Measurements from ENCODE around the gene MATK. TPM values are rescaled to one million over a fixed set of nuclear protein-coding genes. Genes with fewer than 3 reads are reported as not detected.

MATK gene
- total and polyA plus RNA-seq, 12 donors = 0.14 to 4.9 (median 0.49) TPM

- intact Hi-C loops (cut with DNase I) = no loop called here
- WGBS, 2 donors = 59 to 64% methylated on average over 20 of the region's 20 CpGs
- DNase-seq = no peak
These were observed 52.5 kb downstream of the MATK start for GRCh38 chr19:3733549-3734309.

GRCh38 chr19:3732108-3732507 is 54.1 kb downstream of the MATK start:
- ATAC-seq = no peak
- Histone ChIP-seq H3K4me3 (no peak overlapping the region), H3K27ac (no peak overlapping the region), H3K9me3 (peaks cover 0 to 7% (median 0%) of the 10 kb centered on the region in 11 donors), H3K36me3 (no peaks in the 10 kb centered on the region), H3K27me3 (peaks cover 0 to 18% (median 0%) of the 10 kb centered on the region in 7 donors), H3K4me1 (no peaks in the 10 kb centered on the region)
- WGBS, 2 donors = 83 to 100% methylated on average over 1 of the region's 1 CpG
- no peak for DNase-seq
- no peak for TF ChIP-seq CTCF (IDR thresholded peaks at IDR 0.05)
- intact Hi-C loops (cut with DNase I) = no loop called here

More at GRCh38 chr19:3733549-3734309, 52.5 kb downstream of the MATK start:
- peaks cover 0 to 20% (median 0%) of the 10 kb centered on the region in 7 donors for H3K27me3 ChIP-seq
- ATAC-seq = no peak
- H3K36me3 ChIP-seq = no peaks in the 10 kb centered on the region
- H3K9me3 ChIP-seq = peaks cover 0 to 7% (median 0%) of the 10 kb centered on the region in 11 donors
- H3K4me3 ChIP-seq = no peak overlapping the region
- no peaks in the 10 kb centered on the region for H3K4me1 ChIP-seq
- H3K27ac ChIP-seq = no peak overlapping the region
- TF ChIP-seq CTCF (IDR thresholded peaks at IDR 0.05) = no peak

- ATAC-seq (no peak), DNase-seq (no peak)
- TF ChIP-seq CTCF (IDR thresholded peaks at IDR 0.05) = no peak
- peaks cover 0 to 7% (median 0%) of the 10 kb centered on the region in 11 donors for H3K9me3 ChIP-seq
- no peaks in the 10 kb centered on the region for H3K36me3 ChIP-seq
- intact Hi-C loops (cut with DNase I) = no loop called here
- H3K27ac ChIP-seq = no peak overlapping the region
- no peak overlapping the region for H3K4me3 ChIP-seq
- H3K4me1 ChIP-seq = no peaks in the 10 kb centered on the region
- WGBS, 2 donors = 93 to 94% methylated on average over 32 of the region's 32 CpGs
- peaks cover 0 to 26% (median 7%) of the 10 kb centered on the region in 7 donors for H3K27me3 ChIP-seq
These were observed 55.7 kb downstream of the MATK start for GRCh38 chr19:3730457-3730958.

Other genes starting within 250 kb of the MATK start
- 1 to 10 TPM in 2 of 10 donors, under 1 TPM in 8; 0.38 to 1.3 (median 0.79) TPM for gene TEKTIP1, start 247.2 kb downstream of the MATK start, total RNA-seq
- gene TEKTIP1, start 247.2 kb downstream of the MATK start, polyA plus RNA-seq = under 1 TPM in 1 of 2 donors, not detected in 1; 0.09 TPM
- 10 to 100 TPM; 11.6 to 41.3 (median 21.0) TPM for gene MFSD12, start 228.8 kb downstream of the MATK start, total RNA-seq
- 10 to 100 TPM; 24.3 to 43.2 TPM for gene MFSD12, start 228.8 kb downstream of the MATK start, polyA plus RNA-seq
- gene HMG20B, start 213.4 kb downstream of the MATK start, total RNA-seq = 10 to 100 TPM; 19.5 to 49.3 (median 30.3) TPM
- 10 to 100 TPM; 65.2 to 73.3 TPM for gene HMG20B, start 213.4 kb downstream of the MATK start, polyA plus RNA-seq
- 1 to 10 TPM; 1.3 to 2.8 (median 2.1) TPM for gene GIPC3, start 200.9 kb downstream of the MATK start, total RNA-seq
- 1 to 10 TPM in 1 of 2 donors, under 1 TPM in 1; 0.90 to 2.4 TPM for gene GIPC3, start 200.9 kb downstream of the MATK start, polyA plus RNA-seq
- gene TBXA2R, start 179.5 kb downstream of the MATK start, total RNA-seq = 1 to 10 TPM; 1.6 to 4.0 (median 3.0) TPM
- gene TBXA2R, start 179.5 kb downstream of the MATK start, polyA plus RNA-seq = 1 to 10 TPM; 2.9 to 3.4 TPM
- gene CACTIN, start 159.6 kb downstream of the MATK start, total RNA-seq = 10 to 100 TPM in 9 of 10 donors, 1 to 10 TPM in 1; 9.7 to 15.8 (median 12.1) TPM
- gene CACTIN, start 159.6 kb downstream of the MATK start, polyA plus RNA-seq = 10 to 100 TPM; 15.8 to 17.6 TPM
- gene PIP5K1C, start 85.9 kb downstream of the MATK start, total RNA-seq = 10 to 100 TPM; 28.2 to 46.6 (median 36.3) TPM
- 10 to 100 TPM; 18.3 to 18.9 TPM for gene PIP5K1C, start 85.9 kb downstream of the MATK start, polyA plus RNA-seq
- under 1 TPM in 3 of 10 donors, not detected in 7; 0.15 to 0.49 (median 0.34) TPM for gene TJP3, start 78.0 kb downstream of the MATK start, total RNA-seq
- gene TJP3, start 78.0 kb downstream of the MATK start, polyA plus RNA-seq = under 1 TPM in 1 of 2 donors, not detected in 1; 0.06 TPM
- gene APBA3, start 24.7 kb downstream of the MATK start, total RNA-seq = 10 to 100 TPM in 6 of 10 donors, 1 to 10 TPM in 4; 7.4 to 16.6 (median 10.7) TPM
- gene APBA3, start 24.7 kb downstream of the MATK start, polyA plus RNA-seq = 10 to 100 TPM; 20.0 to 22.6 TPM
- 10 to 100 TPM; 61.4 to 93.4 (median 67.0) TPM for gene MRPL54, start 23.7 kb downstream of the MATK start, total RNA-seq
- 100 to 1,000 TPM; 124 TPM for gene MRPL54, start 23.7 kb downstream of the MATK start, polyA plus RNA-seq
- gene RAX2, start 14.2 kb downstream of the MATK start, total RNA-seq = not detected
- gene RAX2, start 14.2 kb downstream of the MATK start, polyA plus RNA-seq = not detected
- under 1 TPM in 2 of 10 donors, not detected in 8; 0.04 to 0.29 TPM for gene ZFR2, start 82.7 kb upstream of the MATK start, total RNA-seq
- gene ZFR2, start 82.7 kb upstream of the MATK start, polyA plus RNA-seq = not detected
- gene ATCAY, start 94.3 kb upstream of the MATK start, total RNA-seq = not detected
- not detected for gene ATCAY, start 94.3 kb upstream of the MATK start, polyA plus RNA-seq
- gene NMRK2, start 146.7 kb upstream of the MATK start, total RNA-seq = 1,000 to 10,000 TPM in 1 of 10 donors, 100 to 1,000 TPM in 9; 241 to 2,570 (median 640) TPM
- gene NMRK2, start 146.7 kb upstream of the MATK start, polyA plus RNA-seq = 1,000 to 10,000 TPM; 1,128 to 1,168 TPM
- gene DAPK3, start 184.7 kb upstream of the MATK start, total RNA-seq = 100 to 1,000 TPM in 5 of 10 donors, 10 to 100 TPM in 5; 72.5 to 222 (median 99.5) TPM
- 100 to 1,000 TPM; 140 to 214 TPM for gene DAPK3, start 184.7 kb upstream of the MATK start, polyA plus RNA-seq
- gene EEF2, start 199.1 kb upstream of the MATK start, total RNA-seq = 1,000 to 10,000 TPM; 1,845 to 2,887 (median 2,645) TPM
- 1,000 to 10,000 TPM in 1 of 2 donors, 100 to 1,000 TPM in 1; 704 to 1,279 TPM for gene EEF2, start 199.1 kb upstream of the MATK start, polyA plus RNA-seq
- 10 to 100 TPM; 11.5 to 22.8 (median 14.3) TPM for gene PIAS4, start 221.4 kb upstream of the MATK start, total RNA-seq
- 10 to 100 TPM in 1 of 2 donors, 1 to 10 TPM in 1; 8.5 to 10.5 TPM for gene PIAS4, start 221.4 kb upstream of the MATK start, polyA plus RNA-seq